ENCODE measurements around the gene HBS1L. TPM values are rescaled to one million over a fixed set of nuclear protein-coding genes. Genes with fewer than 3 reads are reported as not detected.

The HBS1L gene
- total and polyA plus RNA-seq, 9 of the 15 experiments (the other 6 are each of a cell fraction or from before 2014, with no cell fraction given) = 101 to 199 (median 145) TPM

GRCh38 chr6:135043364-135043763 lies 11.3 kb downstream of the HBS1L start:
- POLR2A ChIA-PET = interaction anchor here (0.6 to 4.2 kb wide), 8 partner anchors 8 to 376 kb away, joined by 3 to 36 read pairs (median 3); partner anchors contain the start of genes HBS1L and MYB
- H3K4me1 ChIP-seq (replicated peaks in 1 of 2; ENCODE audit: control insufficient read depth in 2 of 2, insufficient read depth in 2 of 2, low read length in 2 of 2) = peaks cover 0 to 3% of the 10 kb centered on the region in 2 experiments; a peak in 3 of 5 replicates
- no peak overlapping the region for H3K4me3 ChIP-seq
- CTCF ChIA-PET (ENCODE audit: low intra/inter-chr PET ratio) = no interaction called here
- DNase-seq (ENCODE audit: extremely low read depth in 1 of 4, low spot score in 3 of 4) (no peak), ATAC-seq (no peak), FAIRE-seq (no peak)
- in situ Hi-C loops (cut with MboI) (no loop called here), intact Hi-C loops (cut with micrococcal nuclease) (no loop called here)
- no TSS peak for BruUV-seq (replicated peaks)
- H3K27ac ChIP-seq (ENCODE audit: extremely low read depth, low read depth, low read length) = no peak overlapping the region
- H4K20me1 ChIP-seq (replicated peaks; ENCODE audit: control insufficient read depth, insufficient read depth, low read length) = no peaks in the 10 kb centered on the region; the same call in 1 of the 2 replicates
- peaks cover 82% of the 10 kb centered on the region for H3K36me3 ChIP-seq (ENCODE audit: control insufficient read depth, insufficient read depth, low read length)
- no peaks in the 10 kb centered on the region for H3K9me3 ChIP-seq (replicated peaks; ENCODE audit: control insufficient read depth, insufficient read depth, low read depth, low read length)
- no peak overlapping the region for H3K9ac ChIP-seq (ENCODE audit: insufficient read depth in 1 of 2, low read depth in 2 of 2, low read length in 2 of 2)
- H3K9me1 ChIP-seq (ENCODE audit: control insufficient read depth, insufficient read depth, low read length) = no peaks in the 10 kb centered on the region
- WGBS (ENCODE audit: insufficient coverage, low coverage, missing lambda C conversion rate) = 67% methylated on average over 3 of the region's 3 CpGs
- no peaks in the 10 kb centered on the region for H3K27me3 ChIP-seq (ENCODE audit: control insufficient read depth in 2 of 2, insufficient read depth in 2 of 2, low read length in 2 of 2)
- H3K4me2 ChIP-seq (ENCODE audit: insufficient read depth, low read length) = no peak overlapping the region
- peaks cover 92% of the 10 kb centered on the region for H3K79me2 ChIP-seq (ENCODE audit: control insufficient read depth, insufficient read depth, low read length)
- no peak for TF ChIP-seq HOXB6 (CRISPR knock-in tag; IDR thresholded peaks at IDR 0.05; ENCODE audit: borderline replicate concordance)
- no peak for TF ChIP-seq KDM1A (IDR thresholded peaks at IDR 0.05)
- TF ChIP-seq, protein P1, sequence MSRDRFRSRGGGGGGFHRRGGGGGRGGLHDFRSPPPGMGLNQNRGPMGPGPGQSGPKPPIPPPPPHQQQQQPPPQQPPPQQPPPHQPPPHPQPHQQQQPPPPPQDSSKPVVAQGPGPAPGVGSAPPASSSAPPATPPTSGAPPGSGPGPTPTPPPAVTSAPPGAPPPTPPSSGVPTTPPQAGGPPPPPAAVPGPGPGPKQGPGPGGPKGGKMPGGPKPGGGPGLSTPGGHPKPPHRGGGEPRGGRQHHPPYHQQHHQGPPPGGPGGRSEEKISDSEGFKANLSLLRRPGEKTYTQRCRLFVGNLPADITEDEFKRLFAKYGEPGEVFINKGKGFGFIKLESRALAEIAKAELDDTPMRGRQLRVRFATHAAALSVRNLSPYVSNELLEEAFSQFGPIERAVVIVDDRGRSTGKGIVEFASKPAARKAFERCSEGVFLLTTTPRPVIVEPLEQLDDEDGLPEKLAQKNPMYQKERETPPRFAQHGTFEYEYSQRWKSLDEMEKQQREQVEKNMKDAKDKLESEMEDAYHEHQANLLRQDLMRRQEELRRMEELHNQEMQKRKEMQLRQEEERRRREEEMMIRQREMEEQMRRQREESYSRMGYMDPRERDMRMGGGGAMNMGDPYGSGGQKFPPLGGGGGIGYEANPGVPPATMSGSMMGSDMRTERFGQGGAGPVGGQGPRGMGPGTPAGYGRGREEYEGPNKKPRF (IDR thresholded peaks at IDR 0.05; ENCODE audit: low read depth, low read length) = no peak
- TF ChIP-seq, protein P2, sequence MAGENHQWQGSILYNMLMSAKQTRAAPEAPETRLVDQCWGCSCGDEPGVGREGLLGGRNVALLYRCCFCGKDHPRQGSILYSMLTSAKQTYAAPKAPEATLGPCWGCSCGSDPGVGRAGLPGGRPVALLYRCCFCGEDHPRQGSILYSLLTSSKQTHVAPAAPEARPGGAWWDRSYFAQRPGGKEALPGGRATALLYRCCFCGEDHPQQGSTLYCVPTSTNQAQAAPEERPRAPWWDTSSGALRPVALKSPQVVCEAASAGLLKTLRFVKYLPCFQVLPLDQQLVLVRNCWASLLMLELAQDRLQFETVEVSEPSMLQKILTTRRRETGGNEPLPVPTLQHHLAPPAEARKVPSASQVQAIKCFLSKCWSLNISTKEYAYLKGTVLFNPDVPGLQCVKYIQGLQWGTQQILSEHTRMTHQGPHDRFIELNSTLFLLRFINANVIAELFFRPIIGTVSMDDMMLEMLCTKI (IDR thresholded peaks at IDR 0.05; ENCODE audit: partially characterized antibody) = no peak
- TF ChIP-seq CREBBP (IDR thresholded peaks at IDR 0.05; ENCODE audit: low read depth, low read length) = no peak
- TF ChIP-seq LARP7 (IDR thresholded peaks at IDR 0.05) = no peak
- H2AFZ ChIP-seq (ENCODE audit: low read depth, low read length) = no peak overlapping the region
